GM12891 (cell line): ENCODE measurements around the gene NEDD9.

ENCODE experiments used
- PAX5 ChIP-seq: IDR thresholded peaks from 2 replicates; pipeline ENCODE4 v1.6.1; 2011; ENCODE audit warnings: low read length, moderate library complexity, mild to moderate bottlenecking; ENCODE audit not compliant: insufficient read depth, severe bottlenecking
- POLR2A ChIP-seq: IDR thresholded peaks from 2 replicates; pipeline ENCODE4 v1.6.1; 2011; ENCODE audit warnings: low read depth, low read length, control low read depth
- POLR2AphosphoS5 ChIP-seq: IDR thresholded peaks from 2 replicates; pipeline ENCODE4 v1.6.1; 2011; ENCODE audit warnings: low read depth, low read length, control low read depth
- POU2F2 ChIP-seq: IDR thresholded peaks from 2 replicates; pipeline ENCODE4 v1.6.1; 2011; ENCODE audit warnings: low read depth, mild to moderate bottlenecking, control low read depth, low read length, moderate library complexity
- SPI1 ChIP-seq: IDR thresholded peaks from 2 replicates; pipeline ENCODE4 v1.6.1; 2011; ENCODE audit warnings: low read depth, low read length, control low read depth
- TAF1 ChIP-seq: IDR thresholded peaks from 2 replicates; pipeline ENCODE4 v1.6.1; 2011; ENCODE audit warnings: low read depth, low read length, control low read depth

- TF ChIP-seq POLR2AphosphoS5: no peak
- no peak for TF ChIP-seq TAF1
- no peak for TF ChIP-seq SPI1
- no peak for TF ChIP-seq POLR2A
- TF ChIP-seq PAX5: no peak
- no peak for TF ChIP-seq POU2F2
Observed at GRCh38 chr6:11211254-11211653, 21.2 kb downstream of the NEDD9 start.
